T-helper 2 cell treated with Interferon-gamma antibody and Interleukin-4, amounts not matched to agents 5 μg/mL and 100 μg/mL, for 36 hours (primary cell): ENCODE measurements around the gene C1orf167.
"Not testable (repeated sequence)": the region's sequence is repeated elsewhere in the genome, so short reads cannot be mapped to it uniquely, and the experiment has no call there.

Experiments
- DNase-seq: peaks from one replicate; pipeline ENCODE4 v3.0.0; 2021; ENCODE audit warnings: low spot score
- H3K27ac Mint-ChIP-seq: one replicate; pipeline ENCODE4 v1.8.0; 2021; ENCODE audit warnings: mild to moderate bottlenecking, mixed read lengths
- H3K27me3 Mint-ChIP-seq: one replicate; pipeline ENCODE4 v1.8.0; 2021; ENCODE audit warnings: low read depth, mixed read lengths
- H3K36me3 Mint-ChIP-seq: one replicate; pipeline ENCODE4 v1.8.0; 2021; ENCODE audit warnings: low read depth, mixed read lengths
- H3K4me1 Mint-ChIP-seq: one replicate; pipeline ENCODE4 v1.8.0; 2021; ENCODE audit warnings: low read depth, mixed read lengths
- H3K4me3 Mint-ChIP-seq: one replicate; pipeline ENCODE4 v1.8.0; 2022; ENCODE audit warnings: mild to moderate bottlenecking, moderate library complexity, mixed read lengths
- H3K9me3 Mint-ChIP-seq: one replicate; pipeline ENCODE4 v1.8.0; 2021; ENCODE audit warnings: mixed read lengths

C1orf167 gene

DNA sequence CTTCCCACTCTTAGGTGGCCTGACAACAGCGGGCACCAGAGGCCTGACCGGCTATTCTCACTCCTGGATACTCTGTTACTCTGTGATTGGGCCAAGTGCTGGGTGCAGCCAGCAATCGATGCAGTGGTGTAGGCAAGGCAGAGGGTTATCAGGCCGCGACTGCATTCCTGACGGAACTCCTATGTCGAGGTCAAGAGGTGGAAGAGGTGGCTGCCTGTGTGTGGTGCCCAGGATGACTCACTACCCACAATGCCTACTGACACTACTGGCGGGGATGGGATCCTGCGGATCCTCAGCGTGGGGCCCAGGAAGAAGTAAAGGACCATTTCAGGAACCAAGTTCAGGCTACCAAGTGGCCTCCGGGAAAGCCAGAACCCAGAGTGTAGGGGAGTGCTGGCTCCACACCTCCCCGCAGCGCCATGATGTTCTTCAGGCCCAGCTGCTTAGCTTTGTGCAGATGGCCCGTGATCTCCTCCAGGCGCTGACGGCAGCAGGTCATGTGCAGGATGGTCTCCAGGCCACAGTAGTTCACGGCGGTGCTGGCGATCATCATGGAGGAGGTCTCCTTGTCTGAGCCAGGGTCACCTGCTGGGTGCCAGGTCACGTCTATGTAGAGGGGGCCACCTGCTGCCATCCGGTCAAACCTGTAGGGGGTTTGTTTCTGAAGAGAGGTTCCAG is 38.9 kb downstream of the C1orf167 start:
- no peak for DNase-seq
- Mint-ChIP-seq H3K27me3 (no peaks in the 10 kb centered on the region), H3K4me3 (no peak overlapping the region), H3K27ac (peak overlapping the region; percentile 43), H3K9me3 (no peaks in the 10 kb centered on the region), H3K4me1 (peaks cover 24% of the 10 kb centered on the region), H3K36me3 (peaks cover 18% of the 10 kb centered on the region)

DNA sequence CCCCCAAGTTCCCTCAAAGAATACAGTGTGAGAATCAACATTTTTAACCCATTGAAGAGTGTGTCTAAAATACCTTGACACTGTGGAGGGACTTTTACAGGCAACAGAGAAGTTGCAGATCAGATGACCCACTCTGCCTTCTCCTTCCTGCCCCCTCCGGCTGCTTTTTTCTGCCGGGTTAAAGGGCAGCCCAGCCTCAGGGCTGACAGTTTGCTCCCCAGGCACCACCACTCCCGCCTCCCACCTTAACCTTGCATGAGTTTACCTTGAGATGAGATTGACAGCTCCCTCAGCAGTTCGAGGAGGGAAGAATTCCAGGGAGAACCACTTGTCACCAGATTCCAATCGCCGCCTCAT is 40.6 kb downstream of the C1orf167 start:
- H3K4me3 Mint-ChIP-seq, result peak overlapping the region; percentile 95
- H3K9me3 Mint-ChIP-seq, result no peaks in the 10 kb centered on the region
- H3K27ac Mint-ChIP-seq, result peak overlapping the region; percentile 87
- H3K36me3 Mint-ChIP-seq, result peaks cover 14% of the 10 kb centered on the region
- H3K27me3 Mint-ChIP-seq, result no peaks in the 10 kb centered on the region
- no peak for DNase-seq
- peaks cover 37% of the 10 kb centered on the region for H3K4me1 Mint-ChIP-seq

DNA sequence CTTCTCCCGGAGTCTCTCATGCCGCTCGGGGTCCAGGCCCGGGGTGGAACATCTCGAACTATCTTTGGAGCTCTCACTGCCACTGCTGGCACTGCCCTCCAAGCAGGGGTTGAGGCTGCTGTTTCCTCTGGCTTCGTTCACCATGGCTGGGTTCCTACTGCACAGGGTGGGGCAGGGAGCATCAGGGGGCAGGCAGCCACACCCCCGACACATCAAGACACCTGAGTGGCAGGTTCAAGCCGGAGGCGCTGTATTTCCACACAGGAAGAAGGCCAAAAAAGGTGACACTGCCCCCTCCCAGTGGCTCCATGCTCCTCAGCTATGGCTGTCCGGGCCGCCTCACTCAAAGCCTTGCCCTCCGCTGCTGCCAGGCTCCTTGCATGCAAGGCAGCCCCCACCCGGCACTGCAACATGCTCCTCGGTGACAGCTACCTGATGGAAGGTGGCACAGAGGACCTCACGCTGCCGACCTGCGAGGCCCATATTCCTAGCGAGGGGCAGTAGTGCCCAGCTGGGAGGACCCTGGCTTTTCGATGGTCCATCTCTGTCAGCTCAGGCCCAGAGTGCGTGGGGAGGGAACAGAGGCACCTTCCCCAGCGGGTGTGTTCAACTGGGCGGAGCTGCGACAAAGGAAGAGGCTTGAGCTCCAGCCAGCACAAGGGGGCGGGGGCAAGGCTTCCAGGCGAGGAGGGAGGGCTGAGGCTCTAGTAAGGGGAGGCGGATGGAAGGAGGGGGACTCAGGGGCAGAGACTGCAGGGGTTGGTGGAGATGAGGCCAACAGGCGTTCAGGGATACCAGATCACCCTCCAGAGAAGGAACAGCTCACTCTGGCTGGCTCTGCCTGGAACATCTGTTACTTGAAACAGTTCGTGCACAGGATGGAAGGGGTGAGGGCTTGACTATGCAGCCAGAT is 41.2 kb downstream of the C1orf167 start:
- Mint-ChIP-seq H3K4me1 (peaks cover 43% of the 10 kb centered on the region), H3K27me3 (no peaks in the 10 kb centered on the region), H3K9me3 (no peaks in the 10 kb centered on the region), H3K4me3 (peak overlapping the region; percentile 95), H3K36me3 (peaks cover 17% of the 10 kb centered on the region), H3K27ac (peak overlapping the region; percentile 87)
- peak; percentile 78 for DNase-seq

DNA sequence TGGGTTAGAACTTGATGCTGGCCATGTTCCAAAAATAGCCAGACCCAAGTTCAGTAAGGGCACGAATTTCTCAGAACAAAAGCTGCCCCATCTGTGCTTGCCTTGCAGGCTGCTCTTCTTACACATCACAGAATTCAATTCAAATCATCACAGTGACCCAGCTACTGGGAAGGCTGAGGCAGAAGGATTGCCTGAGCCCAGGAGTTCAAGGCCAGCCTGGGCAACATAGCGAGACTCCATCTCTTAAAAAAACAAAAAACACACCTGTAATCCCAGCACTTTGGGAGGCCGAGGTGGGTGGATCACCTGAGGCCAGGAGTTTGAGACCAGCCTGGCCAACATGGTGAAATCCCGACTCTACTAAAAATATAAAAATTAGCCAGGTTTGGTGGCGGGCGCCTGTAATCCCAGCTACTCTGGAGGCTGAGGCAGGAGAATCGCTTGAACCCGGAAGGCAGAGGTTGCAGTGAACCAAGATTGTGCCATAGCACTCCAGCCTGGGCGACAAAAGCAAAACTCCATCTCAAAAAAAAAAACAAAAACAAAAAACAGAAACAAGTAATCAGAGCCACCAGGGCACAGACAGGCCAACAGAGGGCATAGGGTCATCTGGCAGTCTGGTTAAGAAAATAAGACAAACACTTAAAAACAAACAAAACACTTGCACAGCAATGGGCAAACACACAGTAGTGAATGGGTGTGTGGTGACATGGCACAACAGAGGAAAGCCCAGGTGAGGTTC is 42.1 kb downstream of the C1orf167 start:
- not testable (repeated sequence) for DNase-seq, H3K9me3 Mint-ChIP-seq, H3K27me3 Mint-ChIP-seq
- Mint-ChIP-seq H3K36me3 (peaks cover 22% of the 10 kb centered on the region), H3K4me3 (peak overlapping the region; percentile 95), H3K27ac (peak overlapping the region; percentile 87), H3K4me1 (peaks cover 49% of the 10 kb centered on the region)

DNA sequence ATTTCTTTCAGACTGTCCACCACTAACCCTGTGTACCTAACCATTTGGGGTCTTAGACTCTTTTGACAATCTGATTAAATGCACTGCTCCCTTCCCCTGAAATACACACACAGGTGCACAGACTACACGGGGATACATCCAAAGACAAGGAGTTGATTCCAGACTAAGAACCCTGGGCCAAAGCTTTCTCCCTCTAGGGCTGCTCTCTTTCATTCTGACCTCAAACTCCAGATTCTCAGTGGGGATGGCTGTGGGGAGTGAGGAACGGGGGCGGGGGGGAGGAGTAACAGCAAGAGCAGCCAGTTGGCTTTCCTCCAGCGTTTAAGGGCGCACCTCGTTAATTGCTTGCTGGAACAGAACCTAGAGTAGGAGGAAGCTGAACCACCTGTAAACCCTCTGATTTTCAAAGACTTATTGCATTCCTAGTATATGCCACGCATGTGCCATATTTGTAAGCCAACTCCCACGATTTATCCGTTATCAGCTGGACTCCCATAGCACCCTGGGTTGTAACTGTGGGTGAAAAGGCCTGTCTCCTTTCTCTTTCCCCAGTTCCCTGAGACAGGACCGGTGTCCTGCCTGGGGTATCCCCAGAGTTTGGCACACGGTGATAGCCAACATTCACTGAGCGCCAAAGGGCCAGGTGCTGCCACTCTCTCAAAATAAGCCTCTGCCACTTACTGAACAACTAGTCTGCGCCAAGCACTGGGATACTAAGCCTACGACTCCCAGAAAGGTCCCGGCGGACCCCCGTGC is 42.9 kb downstream of the C1orf167 start:
- Mint-ChIP-seq H3K4me3 (peak overlapping the region; percentile 95), H3K27ac (peak overlapping the region; percentile 87), H3K27me3 (no peaks in the 10 kb centered on the region), H3K36me3 (peaks cover 25% of the 10 kb centered on the region), H3K4me1 (peaks cover 52% of the 10 kb centered on the region), H3K9me3 (no peaks in the 10 kb centered on the region)
- DNase-seq, result peak; percentile 16

DNA sequence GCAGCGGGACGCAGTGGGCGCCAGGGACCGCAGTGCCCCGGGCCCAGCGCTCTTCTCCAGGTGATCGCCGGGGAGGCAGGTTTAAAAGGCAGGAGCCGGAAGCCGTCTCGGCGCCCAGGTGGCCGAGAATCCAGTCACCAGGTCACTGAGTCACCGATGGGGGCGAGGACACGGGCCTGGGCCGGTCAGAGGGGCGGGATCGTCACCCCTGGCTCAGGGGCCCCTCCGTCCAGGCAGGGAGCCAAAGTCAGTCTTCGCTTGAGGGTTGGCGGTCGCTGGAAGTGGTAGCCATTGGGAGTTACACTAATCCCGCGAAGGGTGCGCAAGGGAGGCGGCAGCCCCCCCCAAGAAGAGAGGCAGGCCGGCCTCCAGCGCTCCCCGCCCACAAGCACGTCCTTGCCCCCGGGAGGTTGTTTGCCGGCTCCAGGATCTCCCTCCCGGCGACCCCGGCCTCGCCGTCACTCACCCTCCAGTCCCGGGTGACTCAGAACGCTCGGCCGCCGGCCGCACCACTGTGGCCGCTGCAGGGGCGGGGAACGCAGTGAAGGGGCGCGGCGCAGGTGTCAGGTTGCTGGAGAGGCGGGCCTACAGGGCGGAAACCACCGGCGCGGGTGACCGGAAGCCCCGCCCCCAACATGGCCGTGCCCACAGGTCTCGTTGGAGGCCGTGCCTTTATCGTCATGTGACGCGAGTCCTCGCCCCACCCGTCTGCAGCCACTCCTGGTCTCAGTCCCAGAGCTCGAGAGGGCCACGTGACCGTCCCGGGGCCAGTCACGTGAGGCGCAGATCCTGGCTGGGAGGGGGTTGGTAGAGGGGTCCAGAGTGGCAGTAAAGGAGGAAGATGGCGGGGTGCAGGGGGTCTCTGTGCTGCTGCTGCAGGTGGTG is 43.7 kb downstream of the C1orf167 start, which contains the start of the genes CLCN6 and MTHFR:
Gene CLCN6, plus strand, starts transcription at position 770 of the 885 bp plus-strand sequence. Its CDS starts 72 bp downstream, at position 842.
Gene MTHFR, minus strand, starts transcription at position 543 of the 885 bp plus-strand sequence. CDS start 2,848 bp downstream, outside the sequence.
- Mint-ChIP-seq H3K36me3 (peaks cover 27% of the 10 kb centered on the region), H3K9me3 (no peaks in the 10 kb centered on the region), H3K27ac (peak within 1 kb of the TSS; percentile 97), H3K27me3 (no peaks in the 10 kb centered on the region), H3K4me1 (peaks cover 56% of the 10 kb centered on the region), H3K4me3 (peak within 1 kb of the TSS; percentile 95)
- DNase-seq, result peak; percentile 100

DNA sequence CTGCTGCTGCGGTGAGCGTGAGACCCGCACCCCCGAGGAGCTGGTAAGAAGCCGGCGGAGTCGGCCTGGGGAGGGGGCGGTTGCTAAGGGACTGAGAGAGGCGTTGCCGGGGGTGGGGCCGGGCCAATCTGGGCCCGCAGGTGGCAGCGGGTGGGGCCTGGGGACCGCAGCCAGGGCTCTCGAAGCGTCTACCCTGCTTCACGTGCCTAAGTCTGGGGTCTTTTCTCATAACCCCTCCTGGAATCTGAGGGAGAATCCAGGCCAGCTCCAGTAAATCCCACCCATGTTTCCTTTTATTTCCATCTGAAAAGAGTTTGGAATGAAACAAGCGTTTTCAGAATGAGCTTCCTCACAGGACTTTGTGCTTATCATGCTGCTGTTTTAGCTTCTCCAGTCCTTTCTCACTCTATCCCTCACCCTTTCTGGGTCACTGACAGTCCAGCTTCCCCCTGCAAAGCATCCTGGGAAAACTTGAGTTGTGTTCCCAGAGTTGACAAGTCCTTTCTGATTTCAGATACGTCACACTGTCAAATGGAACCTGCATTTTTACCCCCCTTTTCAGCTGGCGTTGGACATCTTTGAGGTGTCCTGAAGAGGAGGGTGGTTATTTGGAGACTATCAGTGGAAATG is 44.4 kb downstream of the C1orf167 start:
- DNase-seq, result peak; percentile 14
- peak overlapping the region; percentile 95 for H3K4me3 Mint-ChIP-seq
- H3K9me3 Mint-ChIP-seq, result no peaks in the 10 kb centered on the region
- peaks cover 53% of the 10 kb centered on the region for H3K4me1 Mint-ChIP-seq
- H3K36me3 Mint-ChIP-seq, result peaks cover 21% of the 10 kb centered on the region
- no peaks in the 10 kb centered on the region for H3K27me3 Mint-ChIP-seq
- peak overlapping the region; percentile 97 for H3K27ac Mint-ChIP-seq

DNA sequence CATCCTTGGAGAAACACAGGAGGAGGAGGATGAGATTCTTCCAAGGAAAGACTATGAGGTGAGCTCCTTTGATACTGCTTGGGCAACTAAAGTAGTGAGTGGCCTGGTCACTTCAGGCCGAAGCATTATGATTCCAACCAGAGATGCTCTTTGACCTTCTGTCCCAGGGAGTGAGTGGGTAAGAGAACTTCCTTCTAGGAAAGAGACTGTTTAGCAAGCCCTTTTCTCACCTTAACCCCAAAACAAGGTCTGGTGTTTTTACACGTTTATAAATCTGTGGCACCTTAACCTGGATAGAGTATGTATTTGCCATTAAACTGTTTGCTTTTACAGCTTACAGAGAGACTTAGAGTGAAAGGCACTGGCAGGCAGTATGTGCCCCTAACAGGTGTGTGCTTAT is 45.1 kb downstream of the C1orf167 start:
- H3K36me3 Mint-ChIP-seq, result peaks cover 21% of the 10 kb centered on the region

DNA sequence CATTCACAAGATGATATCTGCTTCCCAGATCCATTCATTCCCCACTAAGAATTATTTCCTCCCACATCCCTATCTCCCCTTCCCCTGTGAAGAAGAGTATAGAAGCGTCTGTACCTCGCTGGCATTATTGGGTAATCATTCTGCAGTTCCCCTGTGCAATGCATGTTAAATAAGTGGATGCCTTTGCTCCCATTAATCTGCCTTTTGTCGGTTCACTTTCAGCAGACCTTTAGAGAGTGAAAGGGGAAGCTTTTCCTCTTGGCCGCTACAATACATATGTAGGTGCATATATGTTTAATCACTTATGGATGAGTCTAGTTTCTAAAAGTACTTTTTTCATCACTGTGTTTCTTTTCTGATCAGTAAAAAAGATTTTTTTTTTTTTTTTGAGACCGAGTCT is 51.0 kb downstream of the C1orf167 start:
- peaks cover 19% of the 10 kb centered on the region for H3K4me1 Mint-ChIP-seq
- H3K27ac Mint-ChIP-seq, result no peak overlapping the region
- no peak overlapping the region for H3K4me3 Mint-ChIP-seq
- DNase-seq, result no peak
- no peaks in the 10 kb centered on the region for H3K9me3 Mint-ChIP-seq
- H3K36me3 Mint-ChIP-seq, result peaks cover 32% of the 10 kb centered on the region
- H3K27me3 Mint-ChIP-seq, result no peaks in the 10 kb centered on the region

More for the DNA sequence above, 45.1 kb downstream of the C1orf167 start:
- no peak for DNase-seq
- peak overlapping the region; percentile 97 for H3K27ac Mint-ChIP-seq
- H3K27me3 Mint-ChIP-seq, result no peaks in the 10 kb centered on the region
- H3K4me1 Mint-ChIP-seq, result peaks cover 54% of the 10 kb centered on the region
- H3K9me3 Mint-ChIP-seq, result no peaks in the 10 kb centered on the region
- peak overlapping the region; percentile 95 for H3K4me3 Mint-ChIP-seq

DNA sequence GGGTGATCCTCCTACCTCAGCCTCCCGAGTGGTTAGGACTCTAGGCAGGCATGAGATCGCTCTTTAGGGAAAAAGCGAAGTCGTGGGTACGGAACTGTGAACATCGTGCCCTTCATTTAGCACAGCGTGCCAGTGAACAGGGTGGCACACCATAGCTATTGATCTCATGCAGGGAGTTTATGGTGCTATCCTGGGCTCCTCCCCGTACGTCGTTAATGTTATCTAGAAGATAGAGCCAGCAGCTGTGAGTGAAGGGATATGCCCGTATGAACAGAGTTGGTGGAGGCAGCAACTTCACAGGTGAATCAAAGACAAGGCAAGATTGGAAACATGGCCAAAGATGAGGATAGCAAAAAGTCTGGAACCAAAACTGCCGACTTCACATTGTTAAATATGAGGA is 55.2 kb downstream of the C1orf167 start:
- DNase-seq, result no peak
- Mint-ChIP-seq H3K9me3 (no peaks in the 10 kb centered on the region), H3K4me3 (no peak overlapping the region), H3K27me3 (no peaks in the 10 kb centered on the region), H3K36me3 (peaks cover 29% of the 10 kb centered on the region), H3K27ac (no peak overlapping the region), H3K4me1 (peaks cover 3% of the 10 kb centered on the region)

DNA sequence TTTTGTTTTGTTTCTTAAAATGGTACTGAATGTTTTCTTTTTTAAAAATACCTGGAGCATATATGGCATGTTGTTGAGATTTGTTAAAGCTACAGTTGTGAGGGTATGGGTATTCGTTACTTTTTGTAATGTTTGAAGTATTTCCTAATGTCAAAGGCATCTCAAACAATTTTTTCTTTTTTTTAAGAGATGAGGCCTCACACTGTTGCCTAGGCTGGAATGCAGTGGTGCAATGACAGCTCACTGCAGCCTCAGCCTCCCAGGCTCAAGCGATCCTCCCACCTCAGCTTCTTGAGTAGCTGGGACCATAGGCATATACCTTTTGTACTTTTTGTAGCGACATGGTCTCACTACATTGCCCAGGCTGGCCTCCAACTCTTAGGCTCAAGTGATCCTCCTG is 60.1 kb downstream of the C1orf167 start:
- Mint-ChIP-seq H3K36me3 (peaks cover 25% of the 10 kb centered on the region), H3K4me3 (no peak overlapping the region), H3K4me1 (no peaks in the 10 kb centered on the region), H3K27me3 (no peaks in the 10 kb centered on the region), H3K9me3 (no peaks in the 10 kb centered on the region), H3K27ac (no peak overlapping the region)
- no peak for DNase-seq
